ENCODE results near the gene LTBP1. TPM values are rescaled to one million over a fixed set of nuclear protein-coding genes. Genes with fewer than 3 reads are reported as not detected.

LTBP1 gene
- total RNA-seq, 1 experiment from 2014 or later: 12.5 TPM

- in situ Hi-C loops (cut with HindIII; ENCODE audit: low pct_unique_long_range_greater_than_20kb, low sequenced_read_pairs) (no loop called here), intact Hi-C loops (cut with micrococcal nuclease; ENCODE audit: unreplicated experiment) (no loop called here)
- no TSS peak for BruUV-seq (replicated peaks)
- H3K27ac ChIP-seq (ENCODE audit: low read length): no peak overlapping the region
- H3K27me3 ChIP-seq (ENCODE audit: control insufficient read depth, insufficient read depth, low read length): no peaks in the 10 kb centered on the region
- TF ChIP-seq TCF7L2 (IDR thresholded peaks at IDR 0.05; ENCODE audit: low read depth, low read length) (no peak), SIN3A (IDR thresholded peaks at IDR 0.05; ENCODE audit: borderline replicate concordance, insufficient read depth, low read depth, low read length) (no peak), POLR2AphosphoS5 (IDR thresholded peaks at IDR 0.05; ENCODE audit: low read depth, low read length) (no peak)
- TF ChIP-seq, protein P1, sequence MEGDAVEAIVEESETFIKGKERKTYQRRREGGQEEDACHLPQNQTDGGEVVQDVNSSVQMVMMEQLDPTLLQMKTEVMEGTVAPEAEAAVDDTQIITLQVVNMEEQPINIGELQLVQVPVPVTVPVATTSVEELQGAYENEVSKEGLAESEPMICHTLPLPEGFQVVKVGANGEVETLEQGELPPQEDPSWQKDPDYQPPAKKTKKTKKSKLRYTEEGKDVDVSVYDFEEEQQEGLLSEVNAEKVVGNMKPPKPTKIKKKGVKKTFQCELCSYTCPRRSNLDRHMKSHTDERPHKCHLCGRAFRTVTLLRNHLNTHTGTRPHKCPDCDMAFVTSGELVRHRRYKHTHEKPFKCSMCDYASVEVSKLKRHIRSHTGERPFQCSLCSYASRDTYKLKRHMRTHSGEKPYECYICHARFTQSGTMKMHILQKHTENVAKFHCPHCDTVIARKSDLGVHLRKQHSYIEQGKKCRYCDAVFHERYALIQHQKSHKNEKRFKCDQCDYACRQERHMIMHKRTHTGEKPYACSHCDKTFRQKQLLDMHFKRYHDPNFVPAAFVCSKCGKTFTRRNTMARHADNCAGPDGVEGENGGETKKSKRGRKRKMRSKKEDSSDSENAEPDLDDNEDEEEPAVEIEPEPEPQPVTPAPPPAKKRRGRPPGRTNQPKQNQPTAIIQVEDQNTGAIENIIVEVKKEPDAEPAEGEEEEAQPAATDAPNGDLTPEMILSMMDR (IDR thresholded peaks at IDR 0.05): no peak
- TF ChIP-seq, protein P2, sequence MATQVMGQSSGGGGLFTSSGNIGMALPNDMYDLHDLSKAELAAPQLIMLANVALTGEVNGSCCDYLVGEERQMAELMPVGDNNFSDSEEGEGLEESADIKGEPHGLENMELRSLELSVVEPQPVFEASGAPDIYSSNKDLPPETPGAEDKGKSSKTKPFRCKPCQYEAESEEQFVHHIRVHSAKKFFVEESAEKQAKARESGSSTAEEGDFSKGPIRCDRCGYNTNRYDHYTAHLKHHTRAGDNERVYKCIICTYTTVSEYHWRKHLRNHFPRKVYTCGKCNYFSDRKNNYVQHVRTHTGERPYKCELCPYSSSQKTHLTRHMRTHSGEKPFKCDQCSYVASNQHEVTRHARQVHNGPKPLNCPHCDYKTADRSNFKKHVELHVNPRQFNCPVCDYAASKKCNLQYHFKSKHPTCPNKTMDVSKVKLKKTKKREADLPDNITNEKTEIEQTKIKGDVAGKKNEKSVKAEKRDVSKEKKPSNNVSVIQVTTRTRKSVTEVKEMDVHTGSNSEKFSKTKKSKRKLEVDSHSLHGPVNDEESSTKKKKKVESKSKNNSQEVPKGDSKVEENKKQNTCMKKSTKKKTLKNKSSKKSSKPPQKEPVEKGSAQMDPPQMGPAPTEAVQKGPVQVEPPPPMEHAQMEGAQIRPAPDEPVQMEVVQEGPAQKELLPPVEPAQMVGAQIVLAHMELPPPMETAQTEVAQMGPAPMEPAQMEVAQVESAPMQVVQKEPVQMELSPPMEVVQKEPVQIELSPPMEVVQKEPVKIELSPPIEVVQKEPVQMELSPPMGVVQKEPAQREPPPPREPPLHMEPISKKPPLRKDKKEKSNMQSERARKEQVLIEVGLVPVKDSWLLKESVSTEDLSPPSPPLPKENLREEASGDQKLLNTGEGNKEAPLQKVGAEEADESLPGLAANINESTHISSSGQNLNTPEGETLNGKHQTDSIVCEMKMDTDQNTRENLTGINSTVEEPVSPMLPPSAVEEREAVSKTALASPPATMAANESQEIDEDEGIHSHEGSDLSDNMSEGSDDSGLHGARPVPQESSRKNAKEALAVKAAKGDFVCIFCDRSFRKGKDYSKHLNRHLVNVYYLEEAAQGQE (IDR thresholded peaks at IDR 0.05; ENCODE audit: insufficient read depth in 1 of 2, low read depth in 2 of 2, low read length in 1 of 2): no peak
- ChIA-PET POLR2A (no interaction called here), CTCF (no interaction called here)
- no peak overlapping the region for H3K4me3 ChIP-seq (ENCODE audit: low read depth in 2 of 2, low read length in 2 of 2)
- no peaks in the 10 kb centered on the region for H3K9me3 ChIP-seq (ENCODE audit: control insufficient read depth, insufficient read depth, low read depth, low read length)
- ATAC-seq (no peak), DNase-seq (ENCODE audit: low read depth, low spot score) (no peak)
- H3K36me3 ChIP-seq (ENCODE audit: control insufficient read depth, insufficient read depth, low read length): no peaks in the 10 kb centered on the region
- H3K4me1 ChIP-seq (ENCODE audit: control insufficient read depth, insufficient read depth, low read length): no peaks in the 10 kb centered on the region
Measured at GRCh38 chr2:33421820-33422219, 475.1 kb downstream of the LTBP1 start.

DNA sequence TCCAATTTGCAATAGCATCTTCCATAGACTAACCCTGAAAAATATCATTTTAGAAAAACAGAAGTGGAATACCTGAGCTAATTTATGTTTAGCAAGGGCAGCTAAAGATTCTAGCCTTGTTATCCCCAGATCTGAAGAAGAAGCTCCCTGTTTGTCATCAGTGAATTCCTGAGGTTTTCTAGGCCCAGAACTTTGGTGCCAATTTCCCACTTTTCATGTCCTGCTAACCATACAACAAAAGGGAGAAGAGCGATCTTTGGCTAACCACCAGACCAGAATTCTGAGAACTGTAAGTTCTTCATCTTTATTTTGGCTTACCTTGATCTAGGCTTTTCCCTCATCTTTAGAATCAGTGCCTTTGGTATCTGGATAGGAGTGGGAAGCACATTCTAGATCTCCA is 478.4 kb downstream of the LTBP1 start:
- intact Hi-C loops (cut with micrococcal nuclease; ENCODE audit: unreplicated experiment): no loop called here
- POLR2A ChIA-PET: no interaction called here
- in situ Hi-C loops (cut with HindIII; ENCODE audit: low pct_unique_long_range_greater_than_20kb, low sequenced_read_pairs): no loop called here
- CTCF ChIA-PET: no interaction called here
- BruUV-seq (replicated peaks): no TSS peak
- Histone ChIP-seq H3K9me3 (ENCODE audit: control insufficient read depth, insufficient read depth, low read depth, low read length) (no peaks in the 10 kb centered on the region), H3K27me3 (ENCODE audit: control insufficient read depth, insufficient read depth, low read length) (no peaks in the 10 kb centered on the region), H3K36me3 (ENCODE audit: control insufficient read depth, insufficient read depth, low read length) (no peaks in the 10 kb centered on the region), H3K4me3 (ENCODE audit: low read depth in 2 of 2, low read length in 2 of 2) (no peak overlapping the region), H3K4me1 (ENCODE audit: control insufficient read depth, insufficient read depth, low read length) (no peaks in the 10 kb centered on the region), H3K27ac (ENCODE audit: low read length) (no peak overlapping the region)
- TF ChIP-seq SIN3A (IDR thresholded peaks at IDR 0.05; ENCODE audit: borderline replicate concordance, insufficient read depth, low read depth, low read length) (no peak), TCF7L2 (IDR thresholded peaks at IDR 0.05; ENCODE audit: low read depth, low read length) (no peak), POLR2AphosphoS5 (IDR thresholded peaks at IDR 0.05; ENCODE audit: low read depth, low read length) (no peak)
- TF ChIP-seq, protein P2 (IDR thresholded peaks at IDR 0.05; ENCODE audit: insufficient read depth in 1 of 2, low read depth in 2 of 2, low read length in 1 of 2): no peak
- TF ChIP-seq, protein P1 (IDR thresholded peaks at IDR 0.05): no peak
- ATAC-seq: no peak
- no peak for DNase-seq (ENCODE audit: low read depth, low spot score)

Data from Panc1 (cell line).